WTC11 (cell line): ENCODE measurements around the gene BMP7.

Source experiments
- GTF2I ChIP-seq: fragments of 250-450 bp; sonication (Bioruptor Pico); conservative IDR thresholded peaks from 2 replicates; pipeline ENCODE4 v1.4.0; 2021; ENCODE audit warnings: mild to moderate bottlenecking
- RELA ChIP-seq: sonication (generic); formaldehyde crosslinking; IDR thresholded peaks from 2 replicates; pipeline ENCODE4 v1.8.1; 2022; ENCODE audit warnings: missing genetic modification reagents, mild to moderate bottlenecking, borderline replicate concordance
- ZNF138 ChIP-seq: sonication (generic); formaldehyde crosslinking; conservative IDR thresholded peaks from 2 replicates; pipeline ENCODE4 v1.8.1; 2022; ENCODE audit warnings: mild to moderate bottlenecking, moderate library complexity, missing genetic modification reagents
- ZNF416 ChIP-seq: fragments of 250-450 bp; sonication (Bioruptor Pico); IDR thresholded peaks from 2 replicates; pipeline ENCODE4 v1.9.0; 2021; ENCODE audit warnings: mild to moderate bottlenecking, inconsistent platforms
- TF ChIP-seq, protein P1 (sequence below): fragments of 200-600 bp; IDR thresholded peaks from 2 replicates; pipeline ENCODE4 v1.8.0; 2022; ENCODE audit warnings: antibody characterized with exemption
- TF ChIP-seq, protein P2 (sequence below): sonication (generic); formaldehyde crosslinking; IDR thresholded peaks from 2 replicates; pipeline ENCODE4 v1.8.0; 2022; ENCODE audit warnings: mild to moderate bottlenecking, missing genetic modification reagents
- TF ChIP-seq, protein P3 (sequence below): sonication (generic); formaldehyde crosslinking; conservative IDR thresholded peaks from 2 replicates; pipeline ENCODE4 v1.8.1; 2022; ENCODE audit warnings: mild to moderate bottlenecking, missing genetic modification reagents
- TF ChIP-seq, protein P4 (sequence below): sonication (generic); formaldehyde crosslinking; IDR thresholded peaks from 2 replicates; pipeline ENCODE4 v1.8.1; 2023; ENCODE audit warnings: mild to moderate bottlenecking, missing genetic modification reagents, moderate library complexity
- TF ChIP-seq, protein P5 (sequence below): sonication (generic); formaldehyde crosslinking; IDR thresholded peaks from 2 replicates; pipeline ENCODE4 v1.8.1; 2022; ENCODE audit warnings: low read depth, mild to moderate bottlenecking, moderate library complexity, missing genetic modification reagents, borderline replicate concordance
- TF ChIP-seq, protein P6 (sequence below): sonication (generic); formaldehyde crosslinking; IDR thresholded peaks from 2 replicates; pipeline ENCODE4 v1.8.1; 2023; ENCODE audit warnings: mild to moderate bottlenecking, missing genetic modification reagents, moderate library complexity

DNA sequence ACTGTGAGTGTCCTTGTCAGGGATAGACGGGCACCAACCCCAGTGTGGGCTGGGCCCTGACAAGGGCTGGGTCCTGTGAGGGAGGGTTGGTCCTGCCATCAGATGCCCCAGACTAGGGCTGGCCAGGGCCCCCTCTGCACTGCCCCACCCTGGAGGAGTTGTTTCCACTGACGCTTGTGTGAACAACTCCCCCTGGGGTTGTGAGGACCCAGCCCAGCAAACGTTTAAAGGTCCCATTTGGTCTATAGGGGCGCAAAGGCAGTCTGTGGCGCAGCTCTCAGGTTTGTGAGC lies 104.1 kb downstream of the BMP7 start:
- TF ChIP-seq, protein P1, sequence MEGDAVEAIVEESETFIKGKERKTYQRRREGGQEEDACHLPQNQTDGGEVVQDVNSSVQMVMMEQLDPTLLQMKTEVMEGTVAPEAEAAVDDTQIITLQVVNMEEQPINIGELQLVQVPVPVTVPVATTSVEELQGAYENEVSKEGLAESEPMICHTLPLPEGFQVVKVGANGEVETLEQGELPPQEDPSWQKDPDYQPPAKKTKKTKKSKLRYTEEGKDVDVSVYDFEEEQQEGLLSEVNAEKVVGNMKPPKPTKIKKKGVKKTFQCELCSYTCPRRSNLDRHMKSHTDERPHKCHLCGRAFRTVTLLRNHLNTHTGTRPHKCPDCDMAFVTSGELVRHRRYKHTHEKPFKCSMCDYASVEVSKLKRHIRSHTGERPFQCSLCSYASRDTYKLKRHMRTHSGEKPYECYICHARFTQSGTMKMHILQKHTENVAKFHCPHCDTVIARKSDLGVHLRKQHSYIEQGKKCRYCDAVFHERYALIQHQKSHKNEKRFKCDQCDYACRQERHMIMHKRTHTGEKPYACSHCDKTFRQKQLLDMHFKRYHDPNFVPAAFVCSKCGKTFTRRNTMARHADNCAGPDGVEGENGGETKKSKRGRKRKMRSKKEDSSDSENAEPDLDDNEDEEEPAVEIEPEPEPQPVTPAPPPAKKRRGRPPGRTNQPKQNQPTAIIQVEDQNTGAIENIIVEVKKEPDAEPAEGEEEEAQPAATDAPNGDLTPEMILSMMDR = no peak
- TF ChIP-seq GTF2I (CRISPR knock-in tag) (no peak), ZNF416 (CRISPR knock-in tag) (no peak), ZNF138 (CRISPR knock-in tag) (no peak), RELA (CRISPR knock-in tag) (no peak)
- TF ChIP-seq, protein P2, sequence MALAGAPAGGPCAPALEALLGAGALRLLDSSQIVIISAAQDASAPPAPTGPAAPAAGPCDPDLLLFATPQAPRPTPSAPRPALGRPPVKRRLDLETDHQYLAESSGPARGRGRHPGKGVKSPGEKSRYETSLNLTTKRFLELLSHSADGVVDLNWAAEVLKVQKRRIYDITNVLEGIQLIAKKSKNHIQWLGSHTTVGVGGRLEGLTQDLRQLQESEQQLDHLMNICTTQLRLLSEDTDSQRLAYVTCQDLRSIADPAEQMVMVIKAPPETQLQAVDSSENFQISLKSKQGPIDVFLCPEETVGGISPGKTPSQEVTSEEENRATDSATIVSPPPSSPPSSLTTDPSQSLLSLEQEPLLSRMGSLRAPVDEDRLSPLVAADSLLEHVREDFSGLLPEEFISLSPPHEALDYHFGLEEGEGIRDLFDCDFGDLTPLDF (CRISPR knock-in tag) = no peak
- TF ChIP-seq, protein P3, sequence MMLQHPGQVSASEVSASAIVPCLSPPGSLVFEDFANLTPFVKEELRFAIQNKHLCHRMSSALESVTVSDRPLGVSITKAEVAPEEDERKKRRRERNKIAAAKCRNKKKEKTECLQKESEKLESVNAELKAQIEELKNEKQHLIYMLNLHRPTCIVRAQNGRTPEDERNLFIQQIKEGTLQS = no peak
- TF ChIP-seq, protein P4, sequence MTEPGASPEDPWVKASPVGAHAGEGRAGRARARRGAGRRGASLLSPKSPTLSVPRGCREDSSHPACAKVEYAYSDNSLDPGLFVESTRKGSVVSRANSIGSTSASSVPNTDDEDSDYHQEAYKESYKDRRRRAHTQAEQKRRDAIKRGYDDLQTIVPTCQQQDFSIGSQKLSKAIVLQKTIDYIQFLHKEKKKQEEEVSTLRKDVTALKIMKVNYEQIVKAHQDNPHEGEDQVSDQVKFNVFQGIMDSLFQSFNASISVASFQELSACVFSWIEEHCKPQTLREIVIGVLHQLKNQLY (CRISPR knock-in tag) = no peak
- TF ChIP-seq, protein P5, sequence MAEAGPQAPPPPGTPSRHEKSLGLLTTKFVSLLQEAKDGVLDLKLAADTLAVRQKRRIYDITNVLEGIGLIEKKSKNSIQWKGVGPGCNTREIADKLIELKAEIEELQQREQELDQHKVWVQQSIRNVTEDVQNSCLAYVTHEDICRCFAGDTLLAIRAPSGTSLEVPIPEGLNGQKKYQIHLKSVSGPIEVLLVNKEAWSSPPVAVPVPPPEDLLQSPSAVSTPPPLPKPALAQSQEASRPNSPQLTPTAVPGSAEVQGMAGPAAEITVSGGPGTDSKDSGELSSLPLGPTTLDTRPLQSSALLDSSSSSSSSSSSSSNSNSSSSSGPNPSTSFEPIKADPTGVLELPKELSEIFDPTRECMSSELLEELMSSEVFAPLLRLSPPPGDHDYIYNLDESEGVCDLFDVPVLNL (CRISPR knock-in tag) = no peak
- TF ChIP-seq, protein P6, sequence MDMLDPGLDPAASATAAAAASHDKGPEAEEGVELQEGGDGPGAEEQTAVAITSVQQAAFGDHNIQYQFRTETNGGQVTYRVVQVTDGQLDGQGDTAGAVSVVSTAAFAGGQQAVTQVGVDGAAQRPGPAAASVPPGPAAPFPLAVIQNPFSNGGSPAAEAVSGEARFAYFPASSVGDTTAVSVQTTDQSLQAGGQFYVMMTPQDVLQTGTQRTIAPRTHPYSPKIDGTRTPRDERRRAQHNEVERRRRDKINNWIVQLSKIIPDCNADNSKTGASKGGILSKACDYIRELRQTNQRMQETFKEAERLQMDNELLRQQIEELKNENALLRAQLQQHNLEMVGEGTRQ (CRISPR knock-in tag) = no peak
